HG03565 (cell line): ENCODE results near the gene PDZRN4.
A peak's percentile ranks its signal among the peaks of the same experiment; 100 is the strongest.
"Not testable (repeated sequence)": the region's sequence is repeated elsewhere in the genome, so short reads cannot be mapped to it uniquely, and the experiment has no call there.

Experiments
- ATAC-seq: cut with Tn5 transposase; IDR thresholded peaks from one replicate; pipeline ENCODE4 v1.9.1; 2021; ENCODE audit warnings: mild to moderate bottlenecking, moderate library complexity; ENCODE audit not compliant: unreplicated experiment

Gene PDZRN4

GRCh38 chr12:41280341-41281095 is 92.4 kb downstream of the PDZRN4 start:
- not testable (repeated sequence) for ATAC-seq

DNA sequence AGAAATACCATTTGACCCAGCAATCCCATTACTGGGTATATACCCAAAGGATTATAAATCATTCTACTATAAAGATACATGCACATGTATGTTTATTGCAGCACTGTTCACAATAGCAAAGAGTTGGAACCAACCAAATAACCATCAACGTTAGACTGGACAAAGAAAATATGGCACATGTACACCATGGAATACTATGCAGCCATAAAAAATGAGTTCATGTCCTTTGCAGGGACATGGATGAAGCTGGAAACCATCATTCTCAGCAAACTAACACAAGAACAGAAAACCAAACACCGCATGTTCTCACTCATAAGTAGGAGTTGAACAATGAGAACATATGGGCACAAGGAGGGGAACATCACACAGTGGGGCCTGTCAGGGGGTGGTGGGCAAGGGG is 97.3 kb downstream of the PDZRN4 start:
- ATAC-seq, result not testable (repeated sequence)

- no peak for ATAC-seq
Measured at GRCh38 chr12:41286426-41286825, 98.3 kb downstream of the PDZRN4 start.

- ATAC-seq, result no peak
Measured at GRCh38 chr12:41287500-41288141, 99.5 kb downstream of the PDZRN4 start.

- no peak for ATAC-seq
Measured at GRCh38 chr12:41288142-41288811, 100.2 kb downstream of the PDZRN4 start.

- ATAC-seq, result no peak
Measured at GRCh38 chr12:41289501-41289900, 101.4 kb downstream of the PDZRN4 start.

GRCh38 chr12:41293011-41293410 is 104.9 kb downstream of the PDZRN4 start:
- ATAC-seq, result no peak

- no peak for ATAC-seq
Measured at GRCh38 chr12:41293461-41293860, 105.3 kb downstream of the PDZRN4 start.

DNA sequence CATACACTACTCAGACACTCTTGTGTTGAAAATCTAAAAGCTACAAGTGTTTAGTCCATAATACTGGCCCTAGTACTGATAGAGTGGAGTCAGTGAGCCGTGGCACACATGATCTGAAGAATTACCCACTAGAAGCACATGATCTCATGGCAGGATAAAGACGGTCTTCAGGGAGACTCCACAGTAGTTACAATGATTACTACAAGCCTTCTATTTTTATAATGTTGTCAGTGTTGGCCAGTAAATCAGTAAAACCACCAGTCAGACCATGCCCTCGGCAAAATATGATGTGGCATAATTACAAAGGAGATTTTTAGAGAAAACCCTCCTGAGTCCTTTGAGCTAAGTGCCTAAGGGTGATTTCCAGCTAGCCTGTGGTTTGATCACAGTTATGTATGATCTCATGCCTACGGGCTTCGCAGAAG is 114.9 kb downstream of the PDZRN4 start:
- peak; percentile 70 for ATAC-seq

- ATAC-seq, result no peak
Measured at GRCh38 chr12:41304526-41304925, 116.4 kb downstream of the PDZRN4 start.

- ATAC-seq, result no peak
Measured at GRCh38 chr12:41310367-41310766, 122.2 kb downstream of the PDZRN4 start.

DNA sequence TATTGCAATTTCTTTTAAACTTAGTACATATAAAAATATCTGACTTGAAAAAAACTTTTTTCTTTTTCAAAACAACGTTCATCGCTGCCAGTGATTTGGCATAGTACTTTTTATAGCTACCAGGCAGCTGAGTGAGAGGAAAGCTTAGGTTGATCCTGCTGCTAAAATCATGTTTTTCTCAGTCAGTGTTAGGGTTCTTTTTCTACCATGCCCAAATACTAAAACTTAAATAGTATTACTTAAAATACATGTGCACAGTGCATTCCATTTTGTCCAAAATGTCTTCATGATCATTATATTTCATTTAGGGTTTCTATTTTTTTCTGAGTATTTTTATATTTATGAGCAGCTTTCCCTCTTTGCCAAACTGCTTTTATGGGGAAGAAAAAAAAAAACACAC is 123.8 kb downstream of the PDZRN4 start:
- no peak for ATAC-seq

DNA sequence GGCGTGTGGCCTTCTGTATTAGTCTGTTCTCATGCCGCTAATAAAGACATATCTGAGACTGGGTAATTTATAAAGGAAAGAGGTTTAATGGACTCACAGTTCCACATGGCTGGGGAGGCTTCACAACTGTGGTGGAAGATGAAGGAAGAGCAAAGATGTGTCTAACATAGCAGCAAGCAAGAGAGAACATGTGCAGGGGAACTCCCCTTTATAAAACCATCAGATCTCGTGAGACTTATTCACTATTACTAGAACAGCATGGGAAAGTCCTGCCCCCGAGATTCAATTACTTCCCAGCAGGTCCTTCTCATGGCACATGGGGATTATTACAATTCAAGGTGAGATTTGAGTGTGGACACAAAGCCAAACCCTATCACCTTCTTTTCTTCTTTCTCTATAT is 124.3 kb downstream of the PDZRN4 start:
- ATAC-seq, result not testable (repeated sequence)

DNA sequence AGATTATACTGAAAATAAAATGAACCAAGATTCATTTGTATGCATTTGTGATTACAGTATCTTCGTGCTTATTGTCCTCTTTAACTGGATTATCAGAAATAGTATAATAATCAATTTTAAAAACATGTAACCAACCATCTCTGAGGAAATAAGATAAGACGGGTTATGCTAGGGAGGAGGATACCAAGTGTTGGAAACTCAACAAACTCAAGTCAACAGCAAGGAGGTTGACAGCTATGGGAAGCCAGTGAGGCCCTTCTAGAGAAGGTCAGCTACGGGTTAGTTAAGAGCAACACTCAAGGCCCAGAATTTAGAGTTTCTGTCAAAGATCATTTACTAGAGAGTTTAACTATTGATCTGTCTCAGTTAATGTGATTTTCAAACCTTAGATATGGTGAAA is 137.2 kb downstream of the PDZRN4 start:
- ATAC-seq, result no peak

DNA sequence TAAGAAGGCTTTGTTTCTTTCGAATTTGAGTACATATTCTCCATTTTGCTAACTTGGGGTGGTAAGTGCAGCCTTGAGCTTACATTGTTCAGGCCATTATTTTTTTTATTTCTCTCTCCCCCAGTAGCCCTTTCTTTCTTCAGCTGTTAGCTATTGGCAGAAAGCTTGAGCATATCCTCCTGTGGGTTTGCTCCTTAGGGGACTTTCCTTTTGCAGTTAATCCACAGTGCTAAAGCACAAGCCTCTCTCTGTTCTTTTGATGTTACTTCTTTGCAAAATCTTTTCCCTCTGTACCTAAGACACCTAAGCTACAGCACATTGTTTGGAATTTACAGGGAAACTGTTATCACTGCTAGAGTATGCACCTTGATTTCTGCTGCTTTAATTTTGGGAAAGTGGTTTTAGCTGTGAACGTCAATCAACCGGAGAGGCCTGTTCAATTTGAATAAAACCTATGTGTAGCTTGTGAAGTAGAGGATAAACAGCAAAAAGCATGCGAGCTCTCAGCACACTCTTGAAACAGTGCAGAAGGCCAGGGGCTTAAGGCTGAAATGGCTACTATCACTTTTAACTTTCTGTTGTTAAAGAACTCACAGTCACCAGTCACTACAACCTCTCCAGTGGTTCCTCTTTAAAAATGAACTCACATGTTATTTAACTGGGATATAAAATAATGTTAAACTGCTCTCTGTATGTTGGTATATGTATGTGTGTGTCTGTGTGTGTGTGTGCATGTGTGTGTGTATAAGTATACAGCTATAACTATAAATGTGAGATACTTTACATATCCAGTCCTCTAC is 139.2 kb downstream of the PDZRN4 start:
- ATAC-seq, result no peak

- no peak for ATAC-seq
Measured at GRCh38 chr12:41333974-41334373, 145.9 kb downstream of the PDZRN4 start.

DNA sequence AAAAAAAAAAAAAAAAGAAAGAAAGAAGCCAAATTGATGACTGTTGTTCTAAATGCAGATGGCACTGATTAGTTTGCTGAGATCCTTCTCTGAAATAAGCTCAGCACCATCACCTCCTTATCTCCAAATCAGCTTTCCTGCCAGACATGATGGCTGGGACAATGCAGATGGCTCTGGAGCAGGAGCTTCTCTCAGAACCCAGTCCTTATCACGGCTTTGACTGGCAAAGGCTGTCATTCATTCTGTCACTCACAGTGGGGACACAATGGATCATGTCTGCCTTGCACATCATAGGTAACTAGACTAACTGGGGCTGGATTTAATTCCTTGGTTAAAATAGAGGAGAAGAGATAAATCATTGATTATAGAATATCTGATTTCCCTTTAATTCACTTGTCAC is 146.3 kb downstream of the PDZRN4 start:
- no peak for ATAC-seq

GRCh38 chr12:41336041-41336549 is 148.0 kb downstream of the PDZRN4 start:
- no peak for ATAC-seq

GRCh38 chr12:41339784-41340183 is 151.7 kb downstream of the PDZRN4 start:
- no peak for ATAC-seq

GRCh38 chr12:41344776-41345470 is 156.8 kb downstream of the PDZRN4 start:
- ATAC-seq, result no peak
